Caco-2 (cell line): Measurements from ENCODE around the gene MCM3AP. TPM values are rescaled to one million over a fixed set of nuclear protein-coding genes. Genes with fewer than 3 reads are reported as not detected.

ENCODE experiments used
- BruUV-seq: library from RNA; stranded (reverse); fragments of 400-500 nt; replicated peaks from 2 replicates; lab custom pipeline; 2021; lab: Mats Ljungman, UMichigan
- CTCF ChIA-PET: fragments of 300-600 bp; sonication (Branson Sonifier 250); formaldehyde crosslinking; loops from one replicate; lab custom pipeline; 2022; ENCODE audit warnings: antibody characterized with exemption; lab: Charles Lee
- POLR2A ChIA-PET: fragments of 300-600 bp; sonication (Branson Sonifier 250); formaldehyde crosslinking; loops from one replicate; lab custom pipeline; 2022; ENCODE audit warnings: antibody characterized with exemption; lab: Charles Lee
- DNase-seq, 2 experiments: peaks; one replicate each; pipeline versions ENCODE4 v3.0.0 to v3.0.0-alpha.2; 2020 to 2022
- H3K27me3 ChIP-seq: replicated peaks from 2 replicates; pipeline ENCODE4 v1.6.0; 2011; ENCODE audit warnings: low read length; ENCODE audit not compliant: control insufficient read depth, insufficient read depth
- H3K36me3 ChIP-seq: 2 replicates; pipeline ENCODE4 v1.5.1; 2011; ENCODE audit warnings: low read length; ENCODE audit not compliant: control insufficient read depth, insufficient read depth
- H3K4me1 ChIP-seq: fragments of 250-450 bp; sonication (Bioruptor Pico); 2 replicates; pipeline ENCODE4 v1.5.1; 2020; ENCODE audit warnings: mild to moderate bottlenecking
- H3K4me3 ChIP-seq: 2 replicates; pipeline ENCODE4 v1.5.1; 2011; ENCODE audit warnings: low read depth, mild to moderate bottlenecking, control low read depth, low read length
- H3K9me3 ChIP-seq: fragments of 250-450 bp; sonication (Bioruptor Pico); 2 replicates; pipeline ENCODE4 v1.5.1; 2020; ENCODE audit warnings: mild to moderate bottlenecking, moderate library complexity
- H3K27ac Mint-ChIP-seq: one replicate; pipeline ENCODE4 v1.8.0; 2022; ENCODE audit warnings: mixed read lengths; ENCODE audit not compliant: unreplicated experiment
- H3K27me3 Mint-ChIP-seq: one replicate; pipeline ENCODE4 v1.8.0; 2022; ENCODE audit warnings: mixed read lengths; ENCODE audit not compliant: insufficient read depth, unreplicated experiment
- H3K36me3 Mint-ChIP-seq: one replicate; pipeline ENCODE4 v1.8.0; 2022; ENCODE audit warnings: mild to moderate bottlenecking, mixed read lengths; ENCODE audit not compliant: insufficient read depth, unreplicated experiment
- H3K4me1 Mint-ChIP-seq: one replicate; pipeline ENCODE4 v1.8.0; 2022; ENCODE audit warnings: low read depth, mixed read lengths; ENCODE audit not compliant: unreplicated experiment
- H3K4me3 Mint-ChIP-seq: one replicate; pipeline ENCODE4 v1.8.0; 2022; ENCODE audit warnings: mild to moderate bottlenecking, moderate library complexity, mixed read lengths; ENCODE audit not compliant: unreplicated experiment
- H3K9me3 Mint-ChIP-seq: one replicate; pipeline ENCODE4 v1.8.0; 2022; ENCODE audit warnings: mixed read lengths; ENCODE audit not compliant: unreplicated experiment
- intact Hi-C: fragments of 100-400 bp; cut with micrococcal nuclease; formaldehyde crosslinking; loops from one replicate; pipeline ENCODE4 v1.10.0; 2022; ENCODE audit not compliant: unreplicated experiment
- total RNA-seq: library from RNA; stranded (reverse); gene quantifications from 2 replicates; pipeline ENCODE4 v1.2.3, GENCODE V29; 2022
- TF ChIP-seq, protein P1 (sequence below), 2 experiments: fragments of 200-600 bp in 1 of 2; IDR thresholded peaks; 1 replicate in 1 of 2; 2 replicates in 1 of 2; pipeline versions ENCODE4 v1.5.1 to v1.8.0; 2011 to 2022; ENCODE audit warnings: antibody characterized with exemption in 1 of 2, control low read depth in 1 of 2, inconsistent platforms in 1 of 2, low read depth in 1 of 2, low read length in 1 of 2, mild to moderate bottlenecking in 1 of 2, moderate library complexity in 1 of 2; ENCODE audit not compliant: insufficient read depth in 1 of 2, severe bottlenecking in 1 of 2, unreplicated experiment in 1 of 2

MCM3AP gene
- total RNA-seq, 1 experiment from 2014 or later = 88.1 TPM

DNA sequence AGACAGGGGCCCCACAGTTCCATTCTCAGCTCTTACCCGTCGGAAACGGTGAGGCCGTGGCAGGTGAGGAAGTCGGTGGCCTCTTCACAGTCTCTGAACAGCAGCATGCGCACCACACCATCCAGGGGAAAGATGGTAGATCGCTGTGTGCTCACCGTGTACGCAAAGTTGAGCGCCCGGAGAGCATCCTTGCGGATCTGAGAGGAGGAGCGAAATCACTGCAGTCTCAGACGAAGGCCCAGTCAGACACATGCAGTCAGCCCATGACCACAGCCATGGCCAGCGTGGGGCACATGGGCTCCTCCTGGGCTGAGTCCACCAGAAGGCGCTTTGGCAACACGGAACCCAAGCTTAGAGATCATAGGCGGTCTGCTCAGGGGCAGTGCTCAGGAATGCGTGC is 18.5 kb downstream of the MCM3AP start:
- Mint-ChIP-seq H3K27me3 (no peaks in the 10 kb centered on the region), H3K9me3 (no peaks in the 10 kb centered on the region), H3K36me3 (peaks cover 76% of the 10 kb centered on the region), H3K4me3 (no peak overlapping the region), H3K4me1 (no peaks in the 10 kb centered on the region), H3K27ac (no peak overlapping the region)
- ChIA-PET CTCF (no interaction called here), POLR2A (interaction anchor here (0.6 kb wide), 1 partner anchor 221 kb away, joined by 4 read pairs; no protein-coding TSS in a partner anchor)
- Histone ChIP-seq H3K4me1 (no peaks in the 10 kb centered on the region), H3K4me3 (no peak overlapping the region), H3K9me3 (no peaks in the 10 kb centered on the region), H3K27me3 (no peaks in the 10 kb centered on the region), H3K36me3 (no peaks in the 10 kb centered on the region; the same call in 1 of the 2 replicates)
- intact Hi-C loops = no loop called here
- DNase-seq = no peak
- no TSS peak for BruUV-seq
- TF ChIP-seq, protein P1, sequence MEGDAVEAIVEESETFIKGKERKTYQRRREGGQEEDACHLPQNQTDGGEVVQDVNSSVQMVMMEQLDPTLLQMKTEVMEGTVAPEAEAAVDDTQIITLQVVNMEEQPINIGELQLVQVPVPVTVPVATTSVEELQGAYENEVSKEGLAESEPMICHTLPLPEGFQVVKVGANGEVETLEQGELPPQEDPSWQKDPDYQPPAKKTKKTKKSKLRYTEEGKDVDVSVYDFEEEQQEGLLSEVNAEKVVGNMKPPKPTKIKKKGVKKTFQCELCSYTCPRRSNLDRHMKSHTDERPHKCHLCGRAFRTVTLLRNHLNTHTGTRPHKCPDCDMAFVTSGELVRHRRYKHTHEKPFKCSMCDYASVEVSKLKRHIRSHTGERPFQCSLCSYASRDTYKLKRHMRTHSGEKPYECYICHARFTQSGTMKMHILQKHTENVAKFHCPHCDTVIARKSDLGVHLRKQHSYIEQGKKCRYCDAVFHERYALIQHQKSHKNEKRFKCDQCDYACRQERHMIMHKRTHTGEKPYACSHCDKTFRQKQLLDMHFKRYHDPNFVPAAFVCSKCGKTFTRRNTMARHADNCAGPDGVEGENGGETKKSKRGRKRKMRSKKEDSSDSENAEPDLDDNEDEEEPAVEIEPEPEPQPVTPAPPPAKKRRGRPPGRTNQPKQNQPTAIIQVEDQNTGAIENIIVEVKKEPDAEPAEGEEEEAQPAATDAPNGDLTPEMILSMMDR (IDR thresholded peaks at IDR 0.05; ENCODE audit: insufficient read depth in 1 of 2, low read depth in 1 of 2, low read length in 1 of 2, severe bottlenecking in 1 of 2, unreplicated experiment in 1 of 2) = no peak

DNA sequence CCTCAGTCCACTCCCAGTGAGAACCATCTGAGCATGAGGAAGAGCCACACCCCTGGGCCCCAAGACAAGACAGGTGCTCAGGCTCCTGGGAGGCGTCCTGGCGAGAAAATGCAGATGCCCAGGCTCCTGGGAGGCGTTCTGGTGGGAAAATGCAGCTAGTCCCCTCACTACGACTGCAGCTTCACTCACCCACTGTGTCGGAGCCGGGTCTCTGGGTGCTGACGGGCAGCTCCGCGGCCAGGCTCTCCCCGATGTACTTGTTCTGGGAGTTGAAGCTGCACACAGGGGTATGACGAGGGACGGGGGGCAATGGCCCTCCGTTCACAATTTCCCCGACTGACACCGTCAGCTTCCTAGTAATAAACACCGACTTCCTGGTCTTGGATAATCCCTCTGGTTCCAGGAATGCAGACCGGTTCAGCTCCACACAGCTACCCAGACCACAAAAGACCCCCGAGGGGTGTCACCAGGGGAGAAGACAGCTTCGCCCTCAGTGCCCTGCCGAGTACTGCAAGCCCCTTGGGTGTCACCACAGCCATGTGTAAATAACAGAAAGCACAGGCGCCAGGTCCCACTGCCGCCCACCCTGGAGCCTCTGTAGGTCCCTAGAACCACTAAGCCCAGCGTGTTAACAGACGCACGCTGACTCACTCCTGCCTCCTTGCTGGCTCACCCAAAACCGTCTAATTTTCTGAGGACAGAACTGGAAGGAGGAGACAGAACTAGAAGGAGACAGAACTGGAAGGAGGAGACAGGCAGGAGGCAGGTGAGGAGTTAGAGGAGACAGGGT is 19.5 kb downstream of the MCM3AP start:
- no peaks in the 10 kb centered on the region for H3K4me1 ChIP-seq
- H3K36me3 ChIP-seq = no peaks in the 10 kb centered on the region; the same call in 1 of the 2 replicates
- H3K9me3 ChIP-seq = no peaks in the 10 kb centered on the region
- ChIA-PET CTCF (no interaction called here), POLR2A (no interaction called here)
- H3K4me3 ChIP-seq = no peak overlapping the region
- no TSS peak for BruUV-seq
- no peaks in the 10 kb centered on the region for H3K27me3 ChIP-seq
- DNase-seq = no peak
- Mint-ChIP-seq H3K4me3 (no peak overlapping the region), H3K9me3 (no peaks in the 10 kb centered on the region), H3K4me1 (no peaks in the 10 kb centered on the region), H3K27me3 (no peaks in the 10 kb centered on the region), H3K36me3 (peaks cover 80% of the 10 kb centered on the region), H3K27ac (peak overlapping the region; percentile 88)
- intact Hi-C loops = no loop called here
- TF ChIP-seq, protein P1 (IDR thresholded peaks at IDR 0.05; ENCODE audit: insufficient read depth in 1 of 2, low read depth in 1 of 2, low read length in 1 of 2, severe bottlenecking in 1 of 2, unreplicated experiment in 1 of 2) = no peak

DNA sequence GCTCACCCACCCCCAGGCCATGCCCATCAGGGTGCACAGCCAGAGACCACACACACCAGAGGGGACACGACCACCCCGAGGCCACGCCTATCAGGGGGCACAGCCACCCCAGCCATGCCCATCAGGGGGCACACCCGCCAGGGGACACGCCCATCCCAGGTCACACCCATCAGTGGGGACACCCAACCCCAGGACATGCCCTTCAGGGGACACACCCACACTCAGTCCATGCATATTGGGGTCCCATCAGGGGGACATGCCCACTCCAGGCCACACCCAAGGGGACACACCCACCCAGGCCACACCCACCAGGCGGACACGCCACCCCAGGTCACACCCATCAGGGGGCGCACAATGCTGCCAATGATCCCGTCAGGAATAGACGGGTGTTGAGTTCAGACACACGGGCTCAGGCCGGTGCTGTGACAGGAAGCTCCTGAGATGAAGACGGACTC is 20.7 kb downstream of the MCM3AP start:
- intact Hi-C loops = no loop called here

More for the DNA sequence above, 20.7 kb downstream of the MCM3AP start:
- Histone ChIP-seq H3K4me3 (no peak overlapping the region), H3K36me3 (no peaks in the 10 kb centered on the region; the same call in none of the 2 replicates), H3K4me1 (no peaks in the 10 kb centered on the region), H3K9me3 (no peaks in the 10 kb centered on the region), H3K27me3 (no peaks in the 10 kb centered on the region)
- H3K4me1 Mint-ChIP-seq = no peaks in the 10 kb centered on the region
- peak overlapping the region; percentile 53 for H3K27ac Mint-ChIP-seq
- no peaks in the 10 kb centered on the region for H3K9me3 Mint-ChIP-seq
- DNase-seq = peak in 1 of 2 experiments; percentile 11
- TF ChIP-seq, protein P1 (IDR thresholded peaks at IDR 0.05; ENCODE audit: insufficient read depth in 1 of 2, low read depth in 1 of 2, low read length in 1 of 2, severe bottlenecking in 1 of 2, unreplicated experiment in 1 of 2) = no peak
- POLR2A ChIA-PET = no interaction called here
- no peak overlapping the region for H3K4me3 Mint-ChIP-seq
- H3K27me3 Mint-ChIP-seq = no peaks in the 10 kb centered on the region
- H3K36me3 Mint-ChIP-seq = peaks cover 82% of the 10 kb centered on the region
- no TSS peak for BruUV-seq
- CTCF ChIA-PET = no interaction called here
